Kidney glomerular epithelial cell (primary cell): ENCODE results near the gene TBC1D24.
"Not testable (repeated sequence)": the region's sequence is repeated elsewhere in the genome, so short reads cannot be mapped to it uniquely, and the experiment has no call there.

Source experiments
- DNase-seq: peaks from one replicate; lab custom pipeline; 2025; lab: John Stamatoyannopoulos, UW

The TBC1D24 gene

GRCh38 chr16:2468725-2469398 lies 6.1 kb upstream of the TBC1D24 start:
- DNase-seq: no peak

- DNase-seq: no peak
Measured at GRCh38 chr16:2469399-2470233, 5.3 kb upstream of the TBC1D24 start.

GRCh38 chr16:2470234-2470601 lies 4.7 kb upstream of the TBC1D24 start:
- DNase-seq: no peak

- DNase-seq: no peak
Measured at GRCh38 chr16:2470603-2471015, 4.3 kb upstream of the TBC1D24 start.

- DNase-seq: no peak
Measured at GRCh38 chr16:2471016-2471652, 3.8 kb upstream of the TBC1D24 start, which contains the start of gene NTN3. NTN3 (plus strand) TSS chr16:2471297; CDS start chr16:2471702, 405 bp downstream.

GRCh38 chr16:2471653-2472487 lies 3.1 kb upstream of the TBC1D24 start:
- no peak for DNase-seq

- DNase-seq: no peak
Measured at GRCh38 chr16:2472488-2472864, 2.5 kb upstream of the TBC1D24 start.

GRCh38 chr16:2472885-2473445 lies 2.0 kb upstream of the TBC1D24 start:
- no peak for DNase-seq

GRCh38 chr16:2473446-2473926 lies 1.4 kb upstream of the TBC1D24 start:
- no peak for DNase-seq

GRCh38 chr16:2473999-2474876 lies 689 bp upstream of the TBC1D24 start:
- no peak for DNase-seq

GRCh38 chr16:2475413-2476344 lies 752 bp downstream of the TBC1D24 start:
- no peak for DNase-seq

- no peak for DNase-seq
Measured at GRCh38 chr16:2476345-2476720, 1.4 kb downstream of the TBC1D24 start.

GRCh38 chr16:2476741-2477140 lies 1.8 kb downstream of the TBC1D24 start:
- no peak for DNase-seq

- no peak for DNase-seq
Measured at GRCh38 chr16:2477327-2477726, 2.4 kb downstream of the TBC1D24 start.

GRCh38 chr16:2478279-2478678 lies 3.4 kb downstream of the TBC1D24 start:
- DNase-seq: no peak

- DNase-seq: not testable (repeated sequence)
Measured at GRCh38 chr16:2479996-2480395, 5.1 kb downstream of the TBC1D24 start.

GRCh38 chr16:2480948-2481347 lies 6.0 kb downstream of the TBC1D24 start:
- DNase-seq: no peak

- no peak for DNase-seq
Measured at GRCh38 chr16:2481676-2482075, 6.7 kb downstream of the TBC1D24 start.

- no peak for DNase-seq
Measured at GRCh38 chr16:2482249-2482648, 7.3 kb downstream of the TBC1D24 start.
